Endodermal cell (in vitro differentiated cells): ENCODE results near the gene XYLT1. TPM values are rescaled to one million over a fixed set of nuclear protein-coding genes. Genes with fewer than 3 reads are reported as not detected.

Experiments used
- DNase-seq: peaks from one replicate; pipeline ENCODE4 v3.0.0-alpha.2; 2017
- H3K27ac ChIP-seq: 2 replicates; pipeline ENCODE4 v1.5.1; 2013; ENCODE audit warnings: mild to moderate bottlenecking, low read depth, low read length, moderate library complexity
- H3K27me3 ChIP-seq: 2 replicates; pipeline ENCODE4 v1.6.1; 2013; ENCODE audit warnings: mild to moderate bottlenecking, low read length, moderate library complexity; ENCODE audit not compliant: insufficient read depth, control insufficient read depth, poor library complexity, severe bottlenecking
- H3K36me3 ChIP-seq: 2 replicates; pipeline ENCODE4 v1.7.0; 2013; ENCODE audit warnings: mild to moderate bottlenecking, low read length, moderate library complexity; ENCODE audit not compliant: control insufficient read depth, insufficient read depth
- H3K4me1 ChIP-seq: one replicate; pipeline ENCODE4 v1.7.0; 2013; ENCODE audit warnings: low read length; ENCODE audit not compliant: control insufficient read depth, insufficient read depth
- H3K4me3 ChIP-seq: 2 replicates; pipeline ENCODE4 v1.5.1; 2013; ENCODE audit warnings: mild to moderate bottlenecking, low read length, moderate library complexity
- H3K9ac ChIP-seq: 2 replicates; pipeline ENCODE4 v1.6.1; 2013; ENCODE audit warnings: mild to moderate bottlenecking, low read length, moderate library complexity; ENCODE audit not compliant: poor library complexity, severe bottlenecking; ENCODE audit errors: extremely low read depth
- H3K9me3 ChIP-seq: 2 replicates; pipeline ENCODE4 v1.6.1; 2013; ENCODE audit warnings: mild to moderate bottlenecking, low read length, moderate library complexity; ENCODE audit not compliant: control insufficient read depth
- H3K27ac Mint-ChIP-seq: 2 replicates; pipeline ENCODE4 v1.8.0; 2020; ENCODE audit warnings: mixed read lengths
- H3K27me3 Mint-ChIP-seq: 2 replicates; pipeline ENCODE4 v1.8.0; 2021; ENCODE audit warnings: mild to moderate bottlenecking, mixed read lengths; ENCODE audit not compliant: insufficient read depth
- H3K36me3 Mint-ChIP-seq: 2 replicates; pipeline ENCODE4 v1.8.0; 2020; ENCODE audit warnings: low read depth, mixed read lengths
- H3K4me1 Mint-ChIP-seq: 2 replicates; pipeline ENCODE4 v1.8.0; 2020; ENCODE audit warnings: mixed read lengths
- H3K4me3 Mint-ChIP-seq: 2 replicates; pipeline ENCODE4 v1.8.0; 2020; ENCODE audit warnings: mild to moderate bottlenecking, moderate library complexity, mixed read lengths
- H3K9me3 Mint-ChIP-seq: 2 replicates; pipeline ENCODE4 v1.8.0; 2020; ENCODE audit warnings: mild to moderate bottlenecking, mixed read lengths
- WGBS, 2 experiments: methylation state at CpG; one replicate each; pipeline versions ENCODE4 v1.1.5 to v1.1.7; 2013; ENCODE audit warnings: missing lambda C conversion rate in 2 of 2, mixed read lengths in 1 of 2; ENCODE audit not compliant: insufficient coverage in 1 of 2, insufficient read length in 1 of 2; 5-methylcytosine and 5-hydroxymethylcytosine counted together
- total RNA-seq, 2 donors: library from RNA; stranded (reverse); fragmentation: NEBNext Ultra II Directional in 1 of 2; extraction: Animal tissue kit (Norgen Biotek cat#: 25700) in 1 of 2; gene quantifications; 2 replicates in 1 of 2; 3 replicates in 1 of 2; pipeline ENCODE4 v1.2.1, GENCODE V29; 2021
- TF ChIP-seq, protein P1 (sequence below): fragments of 200-600 bp; sonication (generic); conservative IDR thresholded peaks from 2 replicates; pipeline ENCODE4 v1.5.0; 2021; ENCODE audit warnings: antibody characterized with exemption, mild to moderate bottlenecking

The XYLT1 gene
- total RNA-seq, 2 donors from 2014 or later, result 26.8 to 28.5 TPM

DNA sequence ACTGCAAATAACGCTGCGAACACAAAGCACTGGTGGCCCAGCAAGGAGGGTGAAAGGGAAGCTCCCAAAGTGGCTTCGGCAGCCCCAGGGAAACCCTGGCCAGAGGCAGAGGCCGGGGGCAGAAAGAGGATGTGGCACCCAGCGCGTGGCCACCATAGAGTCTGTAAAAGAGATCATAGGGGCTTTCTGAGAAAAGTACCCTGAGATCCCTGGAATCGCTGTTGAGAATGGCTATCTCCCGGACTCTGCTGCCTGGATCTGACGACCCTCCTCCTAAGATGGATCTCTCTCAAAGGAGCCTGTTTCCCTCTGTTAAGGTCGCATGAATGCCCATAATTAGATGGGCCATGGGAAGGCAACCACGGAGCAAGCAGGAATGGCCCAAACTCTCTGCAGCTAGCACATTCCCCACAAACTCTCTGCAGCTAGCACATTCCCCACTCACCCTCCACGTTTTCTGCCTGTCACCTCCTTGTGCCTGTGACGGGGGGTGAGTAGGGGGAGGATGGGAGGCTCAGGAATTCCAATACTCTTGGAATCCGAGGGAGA lies 364.4 kb downstream of the XYLT1 start:
- Histone ChIP-seq H3K9ac (no peak overlapping the region), H3K27ac (peak overlapping the region; percentile 39), H3K9me3 (no peaks in the 10 kb centered on the region), H3K27me3 (no peaks in the 10 kb centered on the region), H3K4me3 (no peak overlapping the region), H3K36me3 (no peaks in the 10 kb centered on the region), H3K4me1 (no peaks in the 10 kb centered on the region)
- peak; percentile 62 for DNase-seq
- Mint-ChIP-seq H3K4me1 (peaks cover 8% of the 10 kb centered on the region), H3K27me3 (no peaks in the 10 kb centered on the region), H3K4me3 (no peak overlapping the region), H3K36me3 (peaks cover 11% of the 10 kb centered on the region), H3K27ac (no peak overlapping the region), H3K9me3 (no peaks in the 10 kb centered on the region)
- 59 to 82% methylated on average over 7 to 14 of the region's 14 CpGs for WGBS, 2 experiments
- TF ChIP-seq, protein P1, sequence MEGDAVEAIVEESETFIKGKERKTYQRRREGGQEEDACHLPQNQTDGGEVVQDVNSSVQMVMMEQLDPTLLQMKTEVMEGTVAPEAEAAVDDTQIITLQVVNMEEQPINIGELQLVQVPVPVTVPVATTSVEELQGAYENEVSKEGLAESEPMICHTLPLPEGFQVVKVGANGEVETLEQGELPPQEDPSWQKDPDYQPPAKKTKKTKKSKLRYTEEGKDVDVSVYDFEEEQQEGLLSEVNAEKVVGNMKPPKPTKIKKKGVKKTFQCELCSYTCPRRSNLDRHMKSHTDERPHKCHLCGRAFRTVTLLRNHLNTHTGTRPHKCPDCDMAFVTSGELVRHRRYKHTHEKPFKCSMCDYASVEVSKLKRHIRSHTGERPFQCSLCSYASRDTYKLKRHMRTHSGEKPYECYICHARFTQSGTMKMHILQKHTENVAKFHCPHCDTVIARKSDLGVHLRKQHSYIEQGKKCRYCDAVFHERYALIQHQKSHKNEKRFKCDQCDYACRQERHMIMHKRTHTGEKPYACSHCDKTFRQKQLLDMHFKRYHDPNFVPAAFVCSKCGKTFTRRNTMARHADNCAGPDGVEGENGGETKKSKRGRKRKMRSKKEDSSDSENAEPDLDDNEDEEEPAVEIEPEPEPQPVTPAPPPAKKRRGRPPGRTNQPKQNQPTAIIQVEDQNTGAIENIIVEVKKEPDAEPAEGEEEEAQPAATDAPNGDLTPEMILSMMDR, result no peak

GRCh38 chr16:17105239-17105797 lies 365.4 kb downstream of the XYLT1 start:
- WGBS, 2 experiments, result 57 to 72% methylated on average over 3 to 10 of the region's 10 CpGs

DNA sequence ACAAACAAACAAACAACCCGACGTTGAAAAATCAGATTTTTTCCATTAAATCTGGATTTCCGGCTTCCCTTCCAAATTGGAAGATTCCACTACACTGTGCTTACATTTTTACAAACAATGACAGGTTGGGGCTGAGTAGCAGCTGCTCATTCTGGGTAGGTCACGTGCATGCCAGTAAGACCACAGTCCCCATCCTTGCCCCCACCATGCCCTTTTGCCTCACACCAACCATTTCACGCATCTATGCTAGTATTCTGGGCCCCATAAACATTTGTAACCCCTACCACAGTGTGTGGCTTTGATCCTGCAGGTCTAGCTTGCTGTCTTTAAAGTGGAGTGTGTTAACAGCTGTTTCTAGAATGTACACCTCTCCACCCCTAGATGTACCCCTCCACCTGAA lies 366.1 kb downstream of the XYLT1 start:
- no peak overlapping the region for H3K27ac Mint-ChIP-seq
- Histone ChIP-seq H3K4me3 (no peak overlapping the region), H3K27me3 (no peaks in the 10 kb centered on the region), H3K27ac (no peak overlapping the region), H3K36me3 (no peaks in the 10 kb centered on the region), H3K9me3 (no peaks in the 10 kb centered on the region), H3K4me1 (no peaks in the 10 kb centered on the region), H3K9ac (no peak overlapping the region)
- no peaks in the 10 kb centered on the region for H3K9me3 Mint-ChIP-seq
- TF ChIP-seq, protein P1, result no peak
- H3K4me1 Mint-ChIP-seq, result peaks cover 8% of the 10 kb centered on the region
- H3K36me3 Mint-ChIP-seq, result peaks cover 6% of the 10 kb centered on the region
- H3K27me3 Mint-ChIP-seq, result no peaks in the 10 kb centered on the region
- H3K4me3 Mint-ChIP-seq, result no peak overlapping the region
- DNase-seq, result no peak
- 92 to 96% methylated on average over 3 to 5 of the region's 5 CpGs for WGBS, 2 experiments

More at GRCh38 chr16:17105239-17105797, 365.4 kb downstream of the XYLT1 start:
- no peaks in the 10 kb centered on the region for H3K4me1 ChIP-seq
- peak overlapping the region; percentile 35 for H3K27ac ChIP-seq
- TF ChIP-seq, protein P1, result no peak
- H3K36me3 ChIP-seq, result no peaks in the 10 kb centered on the region
- H3K9ac ChIP-seq, result no peak overlapping the region
- Mint-ChIP-seq H3K27ac (no peak overlapping the region), H3K4me1 (peaks cover 8% of the 10 kb centered on the region), H3K27me3 (no peaks in the 10 kb centered on the region), H3K4me3 (no peak overlapping the region), H3K9me3 (no peaks in the 10 kb centered on the region), H3K36me3 (peaks cover 11% of the 10 kb centered on the region)
- H3K9me3 ChIP-seq, result no peaks in the 10 kb centered on the region
- DNase-seq, result no peak
- no peaks in the 10 kb centered on the region for H3K27me3 ChIP-seq
- no peak overlapping the region for H3K4me3 ChIP-seq
